ENCODE data around the gene PPP1R9A.

Gene PPP1R9A

GRCh38 chr7:95327356-95327755, 420.0 kb downstream of the PPP1R9A start:
- TF ChIP-seq CTCF (IDR thresholded peaks at IDR 0.05; ENCODE audit: low read depth, low read length), result no peak
- no peak overlapping the region for H3K4me3 ChIP-seq (ENCODE audit: low read depth, low read length)

GRCh38 chr7:95330204-95330960, 423.0 kb downstream of the PPP1R9A start:
- H3K4me3 ChIP-seq (ENCODE audit: low read depth, low read length), result peak overlapping the region; percentile 35
- no peak for TF ChIP-seq CTCF (IDR thresholded peaks at IDR 0.05; ENCODE audit: low read depth, low read length)

GRCh38 chr7:95330961-95331337, 423.6 kb downstream of the PPP1R9A start:
- no peak for TF ChIP-seq CTCF (IDR thresholded peaks at IDR 0.05; ENCODE audit: low read depth, low read length)
- peak overlapping the region; percentile 35 for H3K4me3 ChIP-seq (ENCODE audit: low read depth, low read length)

GRCh38 chr7:95334447-95334846, 427.1 kb downstream of the PPP1R9A start:
- no peak for TF ChIP-seq CTCF (IDR thresholded peaks at IDR 0.05; ENCODE audit: low read depth, low read length)
- H3K4me3 ChIP-seq (ENCODE audit: low read depth, low read length), result no peak overlapping the region

- no peak for TF ChIP-seq CTCF (IDR thresholded peaks at IDR 0.05; ENCODE audit: low read depth, low read length)
- no peak overlapping the region for H3K4me3 ChIP-seq (ENCODE audit: low read depth, low read length)
Measured at GRCh38 chr7:95335093-95335492, 427.7 kb downstream of the PPP1R9A start.

- no peak overlapping the region for H3K4me3 ChIP-seq (ENCODE audit: low read depth, low read length)
- TF ChIP-seq CTCF (IDR thresholded peaks at IDR 0.05; ENCODE audit: low read depth, low read length), result no peak
Measured at GRCh38 chr7:95338832-95339231, 431.4 kb downstream of the PPP1R9A start.

GRCh38 chr7:95340491-95340890, 433.1 kb downstream of the PPP1R9A start:
- no peak overlapping the region for H3K4me3 ChIP-seq (ENCODE audit: low read depth, low read length)
- no peak for TF ChIP-seq CTCF (IDR thresholded peaks at IDR 0.05; ENCODE audit: low read depth, low read length)

All from WI38 (cell line).